ENCODE measurements around the gene AP5Z1. TPM values are rescaled to one million over a fixed set of nuclear protein-coding genes. Genes with fewer than 3 reads are reported as not detected.

The AP5Z1 gene
- total RNA-seq (108 and 113 TPM in 2 replicates), polyA plus RNA-seq (99.7 and 102 TPM in 2 replicates), polyA minus RNA-seq (70.0 and 74.1 TPM in 2 replicates)
- 31.4 TPM for total RNA-seq (2013)

- CTCF ChIA-PET, result interaction anchor here (0.9 to 2.5 kb wide), 8 partner anchors 17 to 199 kb away, joined by 3 to 14 read pairs (median 3); no protein-coding TSS in a partner anchor
- Histone ChIP-seq H3K36me3 (replicated peaks in 1 of 2; ENCODE audit: control extremely low read depth in 1 of 2, control insufficient read depth in 1 of 2, extremely low read depth in 1 of 2, insufficient read depth in 2 of 2, low read length in 1 of 2) (peaks cover 0 to 6% of the 10 kb centered on the region in 2 experiments), H3K4me3 (ENCODE audit: control extremely low read depth in 1 of 5, extremely low read depth in 1 of 5, insufficient read depth in 1 of 5, low read depth in 2 of 5, low read length in 4 of 5) (peak within 1 kb of the TSS; percentile 87 to 97 (median 95)), H3K79me2 (ENCODE audit: control insufficient read depth, insufficient read depth, low read length) (peaks cover 40% of the 10 kb centered on the region), H3K9ac (ENCODE audit: low read length) (peak within 1 kb of the TSS; percentile 88), H3K27ac (ENCODE audit: low read length in 2 of 2) (peak within 1 kb of the TSS; percentile 94 to 95), H3K9me3 (ENCODE audit: control extremely low read depth in 1 of 3, control insufficient read depth in 2 of 3, insufficient read depth in 1 of 3, low read length in 2 of 3) (no peaks in the 10 kb centered on the region), H3K27me3 (replicated peaks in 1 of 4; ENCODE audit: control extremely low read depth in 1 of 4, control insufficient read depth in 3 of 4, insufficient read depth in 4 of 4, low read length in 3 of 4) (no peaks in the 10 kb centered on the region), H4K20me1 (ENCODE audit: control insufficient read depth, insufficient read depth, low read length, poor library complexity, severe bottlenecking) (peaks cover 16% of the 10 kb centered on the region), H2AFZ (ENCODE audit: insufficient read depth, low read depth, low read length, poor library complexity, severe bottlenecking) (peak within 1 kb of the TSS; percentile 89), H3K4me2 (replicated peaks; ENCODE audit: low read depth, low read length, poor library complexity, severe bottlenecking) (peak within 1 kb of the TSS; percentile 90), H3K4me1 (ENCODE audit: control insufficient read depth in 2 of 2, insufficient read depth in 2 of 2, low read length in 2 of 2) (peaks cover 14 to 26% of the 10 kb centered on the region in 2 donors)
- POLR2A ChIA-PET, result interaction anchor here (0.6 to 2.3 kb wide), 10 partner anchors 17 to 1006 kb away, joined by 3 to 25 read pairs (median 5); partner anchors contain the start of genes FOXK1, RBAK and RNF216
- Mint-ChIP-seq H3K27me3 (no peaks in the 10 kb centered on the region), H3K27ac (peak within 1 kb of the TSS; percentile 99), H3K4me1 (peaks cover 39% of the 10 kb centered on the region), H3K9me3 (ENCODE audit: insufficient read depth) (no peaks in the 10 kb centered on the region), H3K4me3 (peak within 1 kb of the TSS; percentile 97)
- intact Hi-C loops (cut with micrococcal nuclease), result loop anchor here (1.0 to 5.0 kb wide), 4 partner anchors 17 to 1473 kb away; partner anchors contain the start of gene SDK1
- under 1% methylated on average over 54 of the region's 55 CpGs for WGBS (ENCODE audit: insufficient coverage)
- peak; percentile 98 for DNase-seq
- no peak for TF ChIP-seq EZH2 (IDR thresholded peaks at IDR 0.05; ENCODE audit: borderline replicate concordance, insufficient read depth, low read depth, low read length, poor library complexity, severe bottlenecking)
- no peak for TF ChIP-seq CTCF (IDR thresholded peaks at IDR 0.05)
- ATAC-seq (ENCODE audit: low read depth), result peak; percentile 93
Measured at GRCh38 chr7:4775250-4775847, at the start of gene AP5Z1. Gene AP5Z1 (plus strand): TSS chr7:4775623. CDS start chr7:4775716, 93 bp downstream.

Measured in B cell (primary cell).